ENCODE results near the gene CD151.

Gene CD151

GRCh38 chr11:844693-845644 is 12.2 kb downstream of the CD151 start:
- in situ Hi-C loops (cut with MboI; ENCODE audit: low pct_unique_long_range_greater_than_20kb, low sequenced_read_pairs, unreplicated experiment): no loop called here
- TF ChIP-seq, protein P1, sequence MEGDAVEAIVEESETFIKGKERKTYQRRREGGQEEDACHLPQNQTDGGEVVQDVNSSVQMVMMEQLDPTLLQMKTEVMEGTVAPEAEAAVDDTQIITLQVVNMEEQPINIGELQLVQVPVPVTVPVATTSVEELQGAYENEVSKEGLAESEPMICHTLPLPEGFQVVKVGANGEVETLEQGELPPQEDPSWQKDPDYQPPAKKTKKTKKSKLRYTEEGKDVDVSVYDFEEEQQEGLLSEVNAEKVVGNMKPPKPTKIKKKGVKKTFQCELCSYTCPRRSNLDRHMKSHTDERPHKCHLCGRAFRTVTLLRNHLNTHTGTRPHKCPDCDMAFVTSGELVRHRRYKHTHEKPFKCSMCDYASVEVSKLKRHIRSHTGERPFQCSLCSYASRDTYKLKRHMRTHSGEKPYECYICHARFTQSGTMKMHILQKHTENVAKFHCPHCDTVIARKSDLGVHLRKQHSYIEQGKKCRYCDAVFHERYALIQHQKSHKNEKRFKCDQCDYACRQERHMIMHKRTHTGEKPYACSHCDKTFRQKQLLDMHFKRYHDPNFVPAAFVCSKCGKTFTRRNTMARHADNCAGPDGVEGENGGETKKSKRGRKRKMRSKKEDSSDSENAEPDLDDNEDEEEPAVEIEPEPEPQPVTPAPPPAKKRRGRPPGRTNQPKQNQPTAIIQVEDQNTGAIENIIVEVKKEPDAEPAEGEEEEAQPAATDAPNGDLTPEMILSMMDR (IDR thresholded peaks at IDR 0.05; ENCODE audit: extremely low read depth, insufficient read depth, missing control alignments): no peak
- DNase-seq (ENCODE audit: low spot score): peak; percentile 81

GRCh38 chr11:845872-846495 is 13.2 kb downstream of the CD151 start:
- TF ChIP-seq, protein P1 (IDR thresholded peaks at IDR 0.05; ENCODE audit: extremely low read depth, insufficient read depth, missing control alignments): no peak
- in situ Hi-C loops (cut with MboI; ENCODE audit: low pct_unique_long_range_greater_than_20kb, low sequenced_read_pairs, unreplicated experiment): no loop called here
- no peak for DNase-seq (ENCODE audit: low spot score)

GRCh38 chr11:846496-847098 is 13.8 kb downstream of the CD151 start:
- in situ Hi-C loops (cut with MboI; ENCODE audit: low pct_unique_long_range_greater_than_20kb, low sequenced_read_pairs, unreplicated experiment): no loop called here

GRCh38 chr11:847876-848275 is 15.1 kb downstream of the CD151 start:
- in situ Hi-C loops (cut with MboI; ENCODE audit: low pct_unique_long_range_greater_than_20kb, low sequenced_read_pairs, unreplicated experiment): no loop called here
- TF ChIP-seq, protein P1 (IDR thresholded peaks at IDR 0.05; ENCODE audit: extremely low read depth, insufficient read depth, missing control alignments): no peak
- no peak for DNase-seq (ENCODE audit: low spot score)

More at GRCh38 chr11:846496-847098, 13.8 kb downstream of the CD151 start:
- DNase-seq (ENCODE audit: low spot score): no peak
- TF ChIP-seq, protein P1 (IDR thresholded peaks at IDR 0.05; ENCODE audit: extremely low read depth, insufficient read depth, missing control alignments): no peak

- peak; percentile 94 for DNase-seq (ENCODE audit: low spot score)
- in situ Hi-C loops (cut with MboI; ENCODE audit: low pct_unique_long_range_greater_than_20kb, low sequenced_read_pairs, unreplicated experiment): no loop called here
- TF ChIP-seq, protein P1 (IDR thresholded peaks at IDR 0.05; ENCODE audit: extremely low read depth, insufficient read depth, missing control alignments): peak; percentile 96
These were observed 15.7 kb downstream of the CD151 start for GRCh38 chr11:848380-848931.

DNA sequence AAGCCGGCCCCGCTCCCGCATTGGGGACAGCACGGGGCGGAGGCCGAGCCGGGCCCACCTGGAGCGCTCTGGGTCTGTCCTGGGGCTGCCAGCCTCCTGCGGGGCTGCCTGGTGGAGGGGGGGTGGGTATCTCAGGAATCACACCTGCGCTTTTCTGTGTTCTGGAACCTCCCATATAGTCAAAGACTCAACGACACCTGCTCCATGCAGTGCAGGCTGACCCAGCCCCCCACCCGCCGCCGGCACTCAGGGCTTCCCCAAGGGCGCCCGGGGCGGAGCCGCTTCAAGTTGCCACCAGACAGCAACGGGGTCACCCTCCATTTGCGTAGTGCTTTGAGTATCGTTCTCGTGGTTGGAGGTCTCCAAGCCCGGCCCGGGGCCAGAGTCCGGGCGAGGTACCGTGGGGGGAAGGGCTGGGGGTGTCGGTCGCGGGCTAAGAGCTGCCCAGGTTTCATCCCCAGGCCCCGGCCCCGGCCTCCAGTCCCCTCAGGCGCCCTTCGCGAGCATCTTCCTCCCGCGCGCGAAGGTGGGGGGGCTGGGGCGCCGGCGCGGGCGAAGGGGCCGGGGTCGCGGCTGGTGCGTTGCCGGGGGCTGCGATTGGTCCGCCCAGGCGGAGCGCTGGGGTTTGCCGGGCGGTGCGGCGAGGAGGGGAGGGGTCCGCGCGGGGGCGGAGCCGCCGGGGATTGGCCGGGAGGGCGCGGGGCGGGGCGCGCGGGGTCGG is 16.5 kb downstream of the CD151 start:
- peak; percentile 91 for DNase-seq (ENCODE audit: low spot score)
- in situ Hi-C loops (cut with MboI; ENCODE audit: low pct_unique_long_range_greater_than_20kb, low sequenced_read_pairs, unreplicated experiment): no loop called here
- TF ChIP-seq, protein P1 (IDR thresholded peaks at IDR 0.05; ENCODE audit: extremely low read depth, insufficient read depth, missing control alignments): no peak

Data from GM13977 (cell line).